ENCODE measurements around the gene CSNK1G2. TPM values are rescaled to one million over a fixed set of nuclear protein-coding genes. Genes with fewer than 3 reads are reported as not detected.

Gene CSNK1G2
- total and polyA plus RNA-seq, 2 donors (not counting 1 experiment from before 2014, with no cell fraction given) = 154 to 288 TPM

DNA sequence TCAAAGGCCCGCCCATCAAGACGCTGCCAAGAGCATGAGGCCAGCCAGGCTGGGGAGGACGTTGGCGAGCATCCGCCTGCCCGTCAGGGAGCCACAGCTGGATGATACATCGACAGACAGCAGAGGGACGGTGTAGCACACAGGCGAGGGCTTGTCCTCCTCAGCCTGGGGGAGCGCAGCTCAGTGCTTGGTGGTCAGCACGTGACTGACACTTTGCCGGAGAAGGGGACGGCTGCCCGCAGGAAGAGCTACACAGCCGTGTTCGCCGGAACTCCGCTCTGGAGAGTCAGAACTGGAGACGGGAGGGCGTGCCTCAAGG is 34.1 kb downstream of the CSNK1G2 start:
- WGBS (ENCODE audit: insufficient coverage) = 94% methylated on average over 16 of the region's 20 CpGs
- no peak overlapping the region for H3K4me3 Mint-ChIP-seq
- no peaks in the 10 kb centered on the region for H3K9me3 Mint-ChIP-seq (ENCODE audit: insufficient read depth)
- H3K9me3 ChIP-seq (ENCODE audit: control extremely low read depth in 1 of 3, control insufficient read depth in 2 of 3, insufficient read depth in 1 of 3, low read length in 2 of 3) = no peaks in the 10 kb centered on the region
- no peaks in the 10 kb centered on the region for H3K27me3 ChIP-seq (replicated peaks in 1 of 4; ENCODE audit: control extremely low read depth in 1 of 4, control insufficient read depth in 3 of 4, insufficient read depth in 4 of 4, low read length in 3 of 4)
- H3K4me1 ChIP-seq (ENCODE audit: control insufficient read depth in 2 of 2, insufficient read depth in 2 of 2, low read length in 2 of 2) = peaks cover 0 to 6% of the 10 kb centered on the region in 2 donors
- peaks cover 78% of the 10 kb centered on the region for H4K20me1 ChIP-seq (ENCODE audit: control insufficient read depth, insufficient read depth, low read length, poor library complexity, severe bottlenecking)
- intact Hi-C loops (cut with micrococcal nuclease) = no loop called here
- POLR2A ChIA-PET = no interaction called here
- H3K4me1 Mint-ChIP-seq = peaks cover 4% of the 10 kb centered on the region
- H2AFZ ChIP-seq (ENCODE audit: insufficient read depth, low read depth, low read length, poor library complexity, severe bottlenecking) = no peak overlapping the region
- no peak overlapping the region for H3K4me2 ChIP-seq (replicated peaks; ENCODE audit: low read depth, low read length, poor library complexity, severe bottlenecking)
- H3K4me3 ChIP-seq (ENCODE audit: control extremely low read depth in 1 of 5, extremely low read depth in 1 of 5, insufficient read depth in 1 of 5, low read depth in 2 of 5, low read length in 4 of 5) = no peak overlapping the region
- ATAC-seq (ENCODE audit: low read depth) = no peak
- DNase-seq = no peak
- no peak for TF ChIP-seq EZH2 (IDR thresholded peaks at IDR 0.05; ENCODE audit: borderline replicate concordance, insufficient read depth, low read depth, low read length, poor library complexity, severe bottlenecking)
- TF ChIP-seq, protein P1, sequence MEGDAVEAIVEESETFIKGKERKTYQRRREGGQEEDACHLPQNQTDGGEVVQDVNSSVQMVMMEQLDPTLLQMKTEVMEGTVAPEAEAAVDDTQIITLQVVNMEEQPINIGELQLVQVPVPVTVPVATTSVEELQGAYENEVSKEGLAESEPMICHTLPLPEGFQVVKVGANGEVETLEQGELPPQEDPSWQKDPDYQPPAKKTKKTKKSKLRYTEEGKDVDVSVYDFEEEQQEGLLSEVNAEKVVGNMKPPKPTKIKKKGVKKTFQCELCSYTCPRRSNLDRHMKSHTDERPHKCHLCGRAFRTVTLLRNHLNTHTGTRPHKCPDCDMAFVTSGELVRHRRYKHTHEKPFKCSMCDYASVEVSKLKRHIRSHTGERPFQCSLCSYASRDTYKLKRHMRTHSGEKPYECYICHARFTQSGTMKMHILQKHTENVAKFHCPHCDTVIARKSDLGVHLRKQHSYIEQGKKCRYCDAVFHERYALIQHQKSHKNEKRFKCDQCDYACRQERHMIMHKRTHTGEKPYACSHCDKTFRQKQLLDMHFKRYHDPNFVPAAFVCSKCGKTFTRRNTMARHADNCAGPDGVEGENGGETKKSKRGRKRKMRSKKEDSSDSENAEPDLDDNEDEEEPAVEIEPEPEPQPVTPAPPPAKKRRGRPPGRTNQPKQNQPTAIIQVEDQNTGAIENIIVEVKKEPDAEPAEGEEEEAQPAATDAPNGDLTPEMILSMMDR (IDR thresholded peaks at IDR 0.05) = no peak
- no peak overlapping the region for H3K9ac ChIP-seq (ENCODE audit: low read length)
- peaks cover 79% of the 10 kb centered on the region for H3K79me2 ChIP-seq (ENCODE audit: control insufficient read depth, insufficient read depth, low read length)
- H3K27ac Mint-ChIP-seq = no peak overlapping the region
- CTCF ChIA-PET = no interaction called here
- H3K27ac ChIP-seq (ENCODE audit: low read length in 2 of 2) = no peak overlapping the region
- no peaks in the 10 kb centered on the region for H3K27me3 Mint-ChIP-seq
- H3K36me3 ChIP-seq (replicated peaks in 1 of 2; ENCODE audit: control extremely low read depth in 1 of 2, control insufficient read depth in 1 of 2, extremely low read depth in 1 of 2, insufficient read depth in 2 of 2, low read length in 1 of 2) = peaks cover 2 to 48% of the 10 kb centered on the region in 2 experiments

GRCh38 chr19:1977120-1977519 is 36.1 kb downstream of the CSNK1G2 start:
- ATAC-seq (ENCODE audit: low read depth) (no peak), DNase-seq (no peak)
- Mint-ChIP-seq H3K9me3 (ENCODE audit: insufficient read depth) (no peaks in the 10 kb centered on the region), H3K4me1 (peaks cover 4% of the 10 kb centered on the region), H3K27me3 (no peaks in the 10 kb centered on the region), H3K27ac (no peak overlapping the region), H3K4me3 (no peak overlapping the region)
- peaks cover 61% of the 10 kb centered on the region for H4K20me1 ChIP-seq (ENCODE audit: control insufficient read depth, insufficient read depth, low read length, poor library complexity, severe bottlenecking)
- TF ChIP-seq, protein P1 (IDR thresholded peaks at IDR 0.05) = no peak
- no peak for TF ChIP-seq EZH2 (IDR thresholded peaks at IDR 0.05; ENCODE audit: borderline replicate concordance, insufficient read depth, low read depth, low read length, poor library complexity, severe bottlenecking)
- no peak overlapping the region for H3K27ac ChIP-seq (ENCODE audit: low read length in 2 of 2)
- no peak overlapping the region for H3K9ac ChIP-seq (ENCODE audit: low read length)
- no peak overlapping the region for H3K4me2 ChIP-seq (replicated peaks; ENCODE audit: low read depth, low read length, poor library complexity, severe bottlenecking)
- peaks cover 0 to 6% of the 10 kb centered on the region in 2 donors for H3K4me1 ChIP-seq (ENCODE audit: control insufficient read depth in 2 of 2, insufficient read depth in 2 of 2, low read length in 2 of 2)
- no peak overlapping the region for H2AFZ ChIP-seq (ENCODE audit: insufficient read depth, low read depth, low read length, poor library complexity, severe bottlenecking)
- WGBS (ENCODE audit: insufficient coverage) = 96% methylated on average over 14 of the region's 15 CpGs
- peaks cover 60% of the 10 kb centered on the region for H3K79me2 ChIP-seq (ENCODE audit: control insufficient read depth, insufficient read depth, low read length)
- ChIA-PET CTCF (no interaction called here), POLR2A (interaction anchor here (0.6 kb wide), 2 partner anchors 108 to 312 kb away, joined by 3 to 7 read pairs; no protein-coding TSS in a partner anchor)
- no peak overlapping the region for H3K4me3 ChIP-seq (ENCODE audit: control extremely low read depth in 1 of 5, extremely low read depth in 1 of 5, insufficient read depth in 1 of 5, low read depth in 2 of 5, low read length in 4 of 5)
- intact Hi-C loops (cut with micrococcal nuclease) = no loop called here
- H3K9me3 ChIP-seq (ENCODE audit: control extremely low read depth in 1 of 3, control insufficient read depth in 2 of 3, insufficient read depth in 1 of 3, low read length in 2 of 3) = no peaks in the 10 kb centered on the region
- H3K27me3 ChIP-seq (replicated peaks in 1 of 4; ENCODE audit: control extremely low read depth in 1 of 4, control insufficient read depth in 3 of 4, insufficient read depth in 4 of 4, low read length in 3 of 4) = no peaks in the 10 kb centered on the region
- peaks cover 0 to 52% of the 10 kb centered on the region in 2 experiments for H3K36me3 ChIP-seq (replicated peaks in 1 of 2; ENCODE audit: control extremely low read depth in 1 of 2, control insufficient read depth in 1 of 2, extremely low read depth in 1 of 2, insufficient read depth in 2 of 2, low read length in 1 of 2)
